GM12878 (cell line): ENCODE measurements around the gene TNFRSF14.

Experiments
- JUNB ChIP-seq: IDR thresholded peaks from 2 replicates; pipeline ENCODE4 v1.6.1; 2016; ENCODE audit warnings: antibody characterized with exemption, mild to moderate bottlenecking
- RELA ChIP-seq: fragments of 450-650 bp; IDR thresholded peaks from 2 replicates; pipeline ENCODE4 v1.8.0; 2014; ENCODE audit warnings: borderline replicate concordance; ENCODE audit not compliant: partially characterized antibody
- TF ChIP-seq, protein P1 (sequence below), 3 experiments: IDR thresholded peaks in 2 of 3; conservative IDR thresholded peaks in 1 of 3; 2 replicates each; pipeline ENCODE4 v1.5.1; 2011; ENCODE audit warnings: low read depth in 3 of 3, low read length in 3 of 3, mild to moderate bottlenecking in 3 of 3, control low read depth in 2 of 3, moderate library complexity in 2 of 3, inconsistent platforms in 1 of 3, mixed read lengths in 1 of 3; ENCODE audit not compliant: control insufficient read depth in 2 of 3, insufficient read depth in 1 of 3; ENCODE audit errors: extremely low read depth in 1 of 3
- TF ChIP-seq, protein P2 (sequence below): IDR thresholded peaks from 2 replicates; pipeline ENCODE4 v1.6.1; 2012; ENCODE audit warnings: low read depth, low read length, improper control_type of control experiment

DNA sequence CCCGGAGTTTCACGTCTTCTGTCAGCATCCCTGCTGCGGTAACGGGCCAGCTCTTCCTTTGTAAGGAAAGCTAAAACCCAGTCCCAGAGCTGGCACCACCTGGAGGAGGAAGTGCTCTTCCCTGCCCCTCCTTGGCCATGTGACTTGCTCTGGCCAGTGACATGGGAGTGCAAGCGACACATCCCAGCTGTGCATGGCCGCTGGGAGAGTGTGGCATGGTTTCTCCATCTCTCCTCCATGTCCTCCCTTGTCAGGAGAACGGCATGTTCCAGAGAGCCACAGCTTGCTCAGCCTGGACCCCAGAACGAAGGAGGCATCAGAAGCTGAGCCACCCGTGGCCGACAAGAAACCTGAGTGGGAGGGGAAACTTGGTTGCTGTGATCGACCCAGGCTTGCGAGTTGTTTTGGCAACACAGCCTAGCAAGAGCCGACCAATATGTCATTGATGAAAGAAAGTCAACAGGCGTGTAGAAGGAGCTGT is 27.7 kb downstream of the TNFRSF14 start:
- no peak for TF ChIP-seq RELA
- TF ChIP-seq, protein P1, sequence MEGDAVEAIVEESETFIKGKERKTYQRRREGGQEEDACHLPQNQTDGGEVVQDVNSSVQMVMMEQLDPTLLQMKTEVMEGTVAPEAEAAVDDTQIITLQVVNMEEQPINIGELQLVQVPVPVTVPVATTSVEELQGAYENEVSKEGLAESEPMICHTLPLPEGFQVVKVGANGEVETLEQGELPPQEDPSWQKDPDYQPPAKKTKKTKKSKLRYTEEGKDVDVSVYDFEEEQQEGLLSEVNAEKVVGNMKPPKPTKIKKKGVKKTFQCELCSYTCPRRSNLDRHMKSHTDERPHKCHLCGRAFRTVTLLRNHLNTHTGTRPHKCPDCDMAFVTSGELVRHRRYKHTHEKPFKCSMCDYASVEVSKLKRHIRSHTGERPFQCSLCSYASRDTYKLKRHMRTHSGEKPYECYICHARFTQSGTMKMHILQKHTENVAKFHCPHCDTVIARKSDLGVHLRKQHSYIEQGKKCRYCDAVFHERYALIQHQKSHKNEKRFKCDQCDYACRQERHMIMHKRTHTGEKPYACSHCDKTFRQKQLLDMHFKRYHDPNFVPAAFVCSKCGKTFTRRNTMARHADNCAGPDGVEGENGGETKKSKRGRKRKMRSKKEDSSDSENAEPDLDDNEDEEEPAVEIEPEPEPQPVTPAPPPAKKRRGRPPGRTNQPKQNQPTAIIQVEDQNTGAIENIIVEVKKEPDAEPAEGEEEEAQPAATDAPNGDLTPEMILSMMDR (IDR thresholded peaks at IDR 0.05 in 2 of 3, conservative IDR thresholded peaks at IDR 0.05 in 1 of 3; ENCODE audit: control insufficient read depth in 2 of 3, extremely low read depth in 1 of 3, insufficient read depth in 1 of 3, low read depth in 3 of 3, low read length in 3 of 3), result no peak
- TF ChIP-seq, protein P2, sequence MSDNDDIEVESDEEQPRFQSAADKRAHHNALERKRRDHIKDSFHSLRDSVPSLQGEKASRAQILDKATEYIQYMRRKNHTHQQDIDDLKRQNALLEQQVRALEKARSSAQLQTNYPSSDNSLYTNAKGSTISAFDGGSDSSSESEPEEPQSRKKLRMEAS, result 0 out of 2 replicates have a peak, but pooled peaks have one; percentile 23
- no peak for TF ChIP-seq JUNB
